SK-N-SH treated with all-trans-retinoic acid at 6 μM for 48 hours (cell line): ENCODE data around the gene RABL2A.
"Not testable (repeated sequence)": the region's sequence is repeated elsewhere in the genome, so short reads cannot be mapped to it uniquely, and the experiment has no call there.

Experiments used
- ESRRG ChIP-seq: fragments of 250-450 bp; sonication (Bioruptor Pico); IDR thresholded peaks from 2 replicates; pipeline ENCODE4 v1.6.1; 2021; ENCODE audit warnings: mild to moderate bottlenecking
- PPARA ChIP-seq: fragments of 250-450 bp; sonication (Bioruptor Pico); IDR thresholded peaks from 2 replicates; pipeline ENCODE4 v1.5.0; 2020; ENCODE audit warnings: mild to moderate bottlenecking, borderline replicate concordance
- TOX ChIP-seq: fragments of 250-450 bp; sonication (Bioruptor Pico); IDR thresholded peaks from 2 replicates; pipeline ENCODE4 v1.8.0; 2021; ENCODE audit warnings: mild to moderate bottlenecking, moderate library complexity, borderline replicate concordance
- ZFP3 ChIP-seq: fragments of 250-450 bp; sonication (Bioruptor Pico); IDR thresholded peaks from 2 replicates; pipeline ENCODE4 v1.5.0; 2020; ENCODE audit warnings: mild to moderate bottlenecking, moderate library complexity
- ZFP30 ChIP-seq: fragments of 450-650 bp; formaldehyde crosslinking; IDR thresholded peaks from 2 replicates; pipeline ENCODE4 v1.5.0; 2022; ENCODE audit warnings: mild to moderate bottlenecking, moderate library complexity
- ZNF70 ChIP-seq: fragments of 450-650 bp; formaldehyde crosslinking; IDR thresholded peaks from 2 replicates; pipeline ENCODE4 v1.5.0; 2020; ENCODE audit warnings: mild to moderate bottlenecking, moderate library complexity
- ZNF8 ChIP-seq: fragments of 450-650 bp; formaldehyde crosslinking; IDR thresholded peaks from 2 replicates; pipeline ENCODE4 v1.5.0; 2020; ENCODE audit warnings: mild to moderate bottlenecking, moderate library complexity
- TF ChIP-seq, protein P1 (sequence below): fragments of 250-450 bp; sonication (Bioruptor Pico); IDR thresholded peaks from 2 replicates; pipeline ENCODE4 v1.5.0; 2020; ENCODE audit warnings: mild to moderate bottlenecking, moderate library complexity
- TF ChIP-seq, protein P2 (sequence below): fragments of 250-450 bp; sonication (Bioruptor Pico); IDR thresholded peaks from 2 replicates; pipeline ENCODE4 v1.8.0; 2020; ENCODE audit warnings: mild to moderate bottlenecking, moderate library complexity, borderline replicate concordance
- TF ChIP-seq, protein P3 (sequence below): fragments of 250-450 bp; sonication (Bioruptor Pico); IDR thresholded peaks from 2 replicates; pipeline ENCODE4 v1.5.1; 2020; ENCODE audit warnings: low read depth, mild to moderate bottlenecking, moderate library complexity
- TF ChIP-seq, protein P4 (sequence below): fragments of 250-450 bp; sonication (Bioruptor Pico); IDR thresholded peaks from 2 replicates; pipeline ENCODE4 v1.8.0; 2021; ENCODE audit warnings: low read depth, mild to moderate bottlenecking, moderate library complexity, borderline replicate concordance

DNA sequence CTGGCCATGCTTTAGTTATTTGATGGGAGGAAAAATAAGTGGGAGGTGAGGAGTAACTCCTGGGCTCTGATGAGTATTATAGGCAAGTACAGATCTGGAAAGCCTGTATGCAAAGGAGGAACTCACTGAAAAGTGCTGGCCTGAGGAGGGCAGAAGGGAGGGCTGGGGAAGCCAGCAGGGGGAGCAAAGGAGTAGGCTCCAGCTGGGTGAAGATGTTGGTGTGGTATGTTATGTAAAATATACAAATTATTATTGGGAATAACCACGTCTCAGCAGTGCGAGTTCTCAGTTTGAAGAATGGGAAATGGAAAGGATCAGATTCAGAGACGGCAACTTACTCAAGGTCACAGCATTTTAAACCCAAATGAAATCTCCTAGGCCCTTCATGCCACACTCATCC lies 39.9 kb upstream of the RABL2A start:
- not testable (repeated sequence) for TF ChIP-seq ZNF70 (CRISPR knock-in tag); TOX (CRISPR knock-in tag); ESRRG (CRISPR knock-in tag); ZNF8 (CRISPR knock-in tag); PPARA (CRISPR knock-in tag); ZFP3; ZFP30 (CRISPR knock-in tag)
- TF ChIP-seq, protein P1, sequence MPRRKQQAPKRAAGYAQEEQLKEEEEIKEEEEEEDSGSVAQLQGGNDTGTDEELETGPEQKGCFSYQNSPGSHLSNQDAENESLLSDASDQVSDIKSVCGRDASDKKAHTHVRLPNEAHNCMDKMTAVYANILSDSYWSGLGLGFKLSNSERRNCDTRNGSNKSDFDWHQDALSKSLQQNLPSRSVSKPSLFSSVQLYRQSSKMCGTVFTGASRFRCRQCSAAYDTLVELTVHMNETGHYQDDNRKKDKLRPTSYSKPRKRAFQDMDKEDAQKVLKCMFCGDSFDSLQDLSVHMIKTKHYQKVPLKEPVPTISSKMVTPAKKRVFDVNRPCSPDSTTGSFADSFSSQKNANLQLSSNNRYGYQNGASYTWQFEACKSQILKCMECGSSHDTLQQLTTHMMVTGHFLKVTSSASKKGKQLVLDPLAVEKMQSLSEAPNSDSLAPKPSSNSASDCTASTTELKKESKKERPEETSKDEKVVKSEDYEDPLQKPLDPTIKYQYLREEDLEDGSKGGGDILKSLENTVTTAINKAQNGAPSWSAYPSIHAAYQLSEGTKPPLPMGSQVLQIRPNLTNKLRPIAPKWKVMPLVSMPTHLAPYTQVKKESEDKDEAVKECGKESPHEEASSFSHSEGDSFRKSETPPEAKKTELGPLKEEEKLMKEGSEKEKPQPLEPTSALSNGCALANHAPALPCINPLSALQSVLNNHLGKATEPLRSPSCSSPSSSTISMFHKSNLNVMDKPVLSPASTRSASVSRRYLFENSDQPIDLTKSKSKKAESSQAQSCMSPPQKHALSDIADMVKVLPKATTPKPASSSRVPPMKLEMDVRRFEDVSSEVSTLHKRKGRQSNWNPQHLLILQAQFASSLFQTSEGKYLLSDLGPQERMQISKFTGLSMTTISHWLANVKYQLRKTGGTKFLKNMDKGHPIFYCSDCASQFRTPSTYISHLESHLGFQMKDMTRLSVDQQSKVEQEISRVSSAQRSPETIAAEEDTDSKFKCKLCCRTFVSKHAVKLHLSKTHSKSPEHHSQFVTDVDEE, result not testable (repeated sequence)
- TF ChIP-seq, protein P2, sequence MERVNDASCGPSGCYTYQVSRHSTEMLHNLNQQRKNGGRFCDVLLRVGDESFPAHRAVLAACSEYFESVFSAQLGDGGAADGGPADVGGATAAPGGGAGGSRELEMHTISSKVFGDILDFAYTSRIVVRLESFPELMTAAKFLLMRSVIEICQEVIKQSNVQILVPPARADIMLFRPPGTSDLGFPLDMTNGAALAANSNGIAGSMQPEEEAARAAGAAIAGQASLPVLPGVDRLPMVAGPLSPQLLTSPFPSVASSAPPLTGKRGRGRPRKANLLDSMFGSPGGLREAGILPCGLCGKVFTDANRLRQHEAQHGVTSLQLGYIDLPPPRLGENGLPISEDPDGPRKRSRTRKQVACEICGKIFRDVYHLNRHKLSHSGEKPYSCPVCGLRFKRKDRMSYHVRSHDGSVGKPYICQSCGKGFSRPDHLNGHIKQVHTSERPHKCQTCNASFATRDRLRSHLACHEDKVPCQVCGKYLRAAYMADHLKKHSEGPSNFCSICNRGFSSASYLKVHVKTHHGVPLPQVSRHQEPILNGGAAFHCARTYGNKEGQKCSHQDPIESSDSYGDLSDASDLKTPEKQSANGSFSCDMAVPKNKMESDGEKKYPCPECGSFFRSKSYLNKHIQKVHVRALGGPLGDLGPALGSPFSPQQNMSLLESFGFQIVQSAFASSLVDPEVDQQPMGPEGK (CRISPR knock-in tag), result not testable (repeated sequence)
- TF ChIP-seq, protein P3, sequence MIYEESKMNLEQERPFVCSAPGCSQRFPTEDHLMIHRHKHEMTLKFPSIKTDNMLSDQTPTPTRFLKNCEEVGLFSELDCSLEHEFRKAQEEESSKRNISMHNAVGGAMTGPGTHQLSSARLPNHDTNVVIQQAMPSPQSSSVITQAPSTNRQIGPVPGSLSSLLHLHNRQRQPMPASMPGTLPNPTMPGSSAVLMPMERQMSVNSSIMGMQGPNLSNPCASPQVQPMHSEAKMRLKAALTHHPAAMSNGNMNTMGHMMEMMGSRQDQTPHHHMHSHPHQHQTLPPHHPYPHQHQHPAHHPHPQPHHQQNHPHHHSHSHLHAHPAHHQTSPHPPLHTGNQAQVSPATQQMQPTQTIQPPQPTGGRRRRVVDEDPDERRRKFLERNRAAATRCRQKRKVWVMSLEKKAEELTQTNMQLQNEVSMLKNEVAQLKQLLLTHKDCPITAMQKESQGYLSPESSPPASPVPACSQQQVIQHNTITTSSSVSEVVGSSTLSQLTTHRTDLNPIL, result not testable (repeated sequence)
- TF ChIP-seq, protein P4, sequence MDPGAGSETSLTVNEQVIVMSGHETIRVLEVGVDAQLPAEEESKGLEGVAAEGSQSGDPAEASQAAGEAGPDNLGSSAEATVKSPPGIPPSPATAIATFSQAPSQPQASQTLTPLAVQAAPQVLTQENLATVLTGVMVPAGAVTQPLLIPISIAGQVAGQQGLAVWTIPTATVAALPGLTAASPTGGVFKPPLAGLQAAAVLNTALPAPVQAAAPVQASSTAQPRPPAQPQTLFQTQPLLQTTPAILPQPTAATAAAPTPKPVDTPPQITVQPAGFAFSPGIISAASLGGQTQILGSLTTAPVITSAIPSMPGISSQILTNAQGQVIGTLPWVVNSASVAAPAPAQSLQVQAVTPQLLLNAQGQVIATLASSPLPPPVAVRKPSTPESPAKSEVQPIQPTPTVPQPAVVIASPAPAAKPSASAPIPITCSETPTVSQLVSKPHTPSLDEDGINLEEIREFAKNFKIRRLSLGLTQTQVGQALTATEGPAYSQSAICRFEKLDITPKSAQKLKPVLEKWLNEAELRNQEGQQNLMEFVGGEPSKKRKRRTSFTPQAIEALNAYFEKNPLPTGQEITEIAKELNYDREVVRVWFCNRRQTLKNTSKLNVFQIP (CRISPR knock-in tag), result not testable (repeated sequence)
